Keratinocyte (primary cell): Measurements from ENCODE around the gene FAM90A1.
"Not testable (repeated sequence)": the region's sequence is repeated elsewhere in the genome, so short reads cannot be mapped to it uniquely, and the experiment has no call there.

ENCODE experiments used
- EZH2 ChIP-seq: IDR thresholded peaks from one replicate; pipeline ENCODE4 v1.6.1; 2012; ENCODE audit warnings: inconsistent platforms, mild to moderate bottlenecking, low read length, moderate library complexity
- TF ChIP-seq, protein P1 (sequence below), 3 experiments: IDR thresholded peaks in 1 of 3; conservative IDR thresholded peaks in 1 of 3; optimal IDR thresholded peaks in 1 of 3; 2 replicates in 2 of 3; 3 replicates in 1 of 3; pipeline versions ENCODE3 to v1.5.1; 2011; ENCODE audit warnings: low read length in 3 of 3, mild to moderate bottlenecking in 3 of 3, moderate library complexity in 2 of 3, control low read depth in 1 of 3, inconsistent platforms in 1 of 3; ENCODE audit not compliant: insufficient read depth in 2 of 3; ENCODE audit errors: extremely low read depth in 1 of 3

DNA sequence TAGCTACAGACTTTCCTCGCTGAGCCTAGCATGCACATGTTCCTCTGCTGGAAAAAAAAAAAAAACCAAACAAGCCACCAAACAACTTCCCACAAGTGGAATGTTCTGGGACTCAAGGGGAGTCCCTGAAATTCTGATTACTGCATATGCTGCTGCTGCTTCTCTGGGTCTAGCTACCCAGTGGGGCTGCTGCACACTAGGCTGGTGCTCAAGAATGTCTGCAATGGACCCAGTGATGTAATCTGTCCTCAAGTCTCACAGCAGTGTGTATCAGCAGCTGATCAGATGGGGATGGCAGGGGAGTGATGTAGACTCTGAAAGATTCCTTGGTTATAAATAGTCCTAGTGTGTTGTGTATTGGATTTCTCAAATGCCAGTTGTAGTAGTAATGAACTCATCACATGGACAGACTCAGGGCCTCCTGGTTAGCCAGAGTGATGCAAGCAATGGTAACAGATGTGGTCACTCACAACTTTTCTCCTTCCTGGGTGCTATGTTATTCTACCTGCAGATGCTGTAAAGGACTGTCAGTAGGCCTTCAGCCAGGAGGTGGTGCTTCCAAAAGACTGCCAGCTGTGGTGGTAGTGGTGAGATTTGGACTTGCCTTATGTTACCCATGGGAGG is 29.6 kb downstream of the FAM90A1 start:
- TF ChIP-seq, protein P1, sequence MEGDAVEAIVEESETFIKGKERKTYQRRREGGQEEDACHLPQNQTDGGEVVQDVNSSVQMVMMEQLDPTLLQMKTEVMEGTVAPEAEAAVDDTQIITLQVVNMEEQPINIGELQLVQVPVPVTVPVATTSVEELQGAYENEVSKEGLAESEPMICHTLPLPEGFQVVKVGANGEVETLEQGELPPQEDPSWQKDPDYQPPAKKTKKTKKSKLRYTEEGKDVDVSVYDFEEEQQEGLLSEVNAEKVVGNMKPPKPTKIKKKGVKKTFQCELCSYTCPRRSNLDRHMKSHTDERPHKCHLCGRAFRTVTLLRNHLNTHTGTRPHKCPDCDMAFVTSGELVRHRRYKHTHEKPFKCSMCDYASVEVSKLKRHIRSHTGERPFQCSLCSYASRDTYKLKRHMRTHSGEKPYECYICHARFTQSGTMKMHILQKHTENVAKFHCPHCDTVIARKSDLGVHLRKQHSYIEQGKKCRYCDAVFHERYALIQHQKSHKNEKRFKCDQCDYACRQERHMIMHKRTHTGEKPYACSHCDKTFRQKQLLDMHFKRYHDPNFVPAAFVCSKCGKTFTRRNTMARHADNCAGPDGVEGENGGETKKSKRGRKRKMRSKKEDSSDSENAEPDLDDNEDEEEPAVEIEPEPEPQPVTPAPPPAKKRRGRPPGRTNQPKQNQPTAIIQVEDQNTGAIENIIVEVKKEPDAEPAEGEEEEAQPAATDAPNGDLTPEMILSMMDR (optimal IDR thresholded peaks at IDR 0.05 in 1 of 3, IDR thresholded peaks at IDR 0.05 in 1 of 3, conservative IDR thresholded peaks at IDR 0.05 in 1 of 3; ENCODE audit: extremely low read depth in 1 of 3, insufficient read depth in 2 of 3, low read length in 3 of 3): not testable (repeated sequence)
- TF ChIP-seq EZH2: not testable (repeated sequence)
